Kidney (tissue), 14 donors: Measurements from ENCODE around the gene TMEM120B. TPM values are rescaled to one million over a fixed set of nuclear protein-coding genes. Genes with fewer than 3 reads are reported as not detected.

ENCODE experiments used
- DNase-seq, 5 donors: peaks; one replicate each; pipeline ENCODE4 v3.0.0-alpha.2; 2013 to 2020
- FAIRE-seq: peaks from 2 replicates; lab custom pipeline; 2012; peaks lifted over from hg19 to GRCh38; lab: Jason Lieb, UNC
- H3K27ac ChIP-seq, 2 donors: one replicate each; pipeline ENCODE4 v1.7.0; 2013; ENCODE audit warnings: low read depth in 2 of 2, low read length in 2 of 2, inconsistent platforms in 1 of 2
- H3K27me3 ChIP-seq: one replicate; pipeline ENCODE4 v1.7.1; 2013; ENCODE audit warnings: low read length, inconsistent platforms; ENCODE audit not compliant: control insufficient read depth, insufficient read depth
- H3K36me3 ChIP-seq, 3 donors: one replicate each; pipeline versions ENCODE4 v1.7.0 to v1.7.1; 2013; ENCODE audit warnings: low read length in 3 of 3, control low read depth in 1 of 3, inconsistent platforms in 1 of 3; ENCODE audit not compliant: insufficient read depth in 3 of 3, control insufficient read depth in 2 of 3
- H3K4me1 ChIP-seq, 3 donors: one replicate each; pipeline versions ENCODE4 v1.7.0 to v1.7.1; 2013; ENCODE audit warnings: low read length in 3 of 3, inconsistent platforms in 1 of 3, low read depth in 1 of 3; ENCODE audit not compliant: control insufficient read depth in 2 of 3, insufficient read depth in 2 of 3
- H3K4me3 ChIP-seq, 3 donors: one replicate each; pipeline versions ENCODE4 v1.7.0 to v1.8.1; 2013; ENCODE audit warnings: low read length in 3 of 3, control low read depth in 1 of 3, inconsistent platforms in 1 of 3
- H3K9ac ChIP-seq, 3 donors: one replicate each; pipeline versions ENCODE4 v1.7.0 to v1.7.1; 2013; ENCODE audit warnings: low read length in 3 of 3, control low read depth in 1 of 3, inconsistent platforms in 1 of 3
- H3K9me3 ChIP-seq, 3 donors: one replicate each; pipeline versions ENCODE4 v1.7.0 to v1.7.1; 2013; ENCODE audit warnings: low read length in 3 of 3, control low read depth in 1 of 3, inconsistent platforms in 1 of 3; ENCODE audit not compliant: control insufficient read depth in 2 of 3, insufficient read depth in 1 of 3
- intact Hi-C: fragments of 100-400 bp; cut with DNase I; formaldehyde crosslinking; loops from one replicate; pipeline ENCODE4 v1.11.1; 2022
- polyA plus RNA-seq: library from polyadenylated mRNA; stranded (reverse); fragments of 350-450 nt; fragmentation: Illumina TruSeq; extraction: RNeasy Lipid Tissue Mini Kit (QIAGEN cat#74804); gene quantifications from one replicate; pipeline ENCODE4 v1.2.3, GENCODE V29; 2014; ENCODE audit warnings: low read depth, low replicate concordance; ENCODE audit not compliant: insufficient read depth
- total RNA-seq: library from RNA; stranded (reverse); fragmentation: NEBNext Ultra II Directional; extraction: Animal tissue kit (Norgen Biotek cat#: 25700); gene quantifications from one replicate; pipeline ENCODE4 v1.2.1, GENCODE V29; 2021
- TF ChIP-seq, protein P1 (sequence below): IDR thresholded peaks from 3 replicates; pipeline ENCODE4 v1.5.1; 2012; ENCODE audit warnings: mild to moderate bottlenecking, moderate library complexity, borderline replicate concordance; ENCODE audit not compliant: insufficient read depth; ENCODE audit errors: extremely low read depth
- donor health status: control.
- donor health status: control.
- donor health status: control.
- donor health status: control.
- donor health status: control.
- donor health status: DM: yes; HTN: yes; CAD: no.
- donor health status: Normal renal cell carcinoma (clear cell type).

The TMEM120B gene
- total and polyA plus RNA-seq, 2 donors from 2014 or later, result 9.0 to 14.2 TPM

GRCh38 chr12:121827351-121828099 is 115.0 kb downstream of the TMEM120B start:
- H3K36me3 ChIP-seq, result peaks cover 4 to 33% (median 22%) of the 10 kb centered on the region in 3 donors
- FAIRE-seq (no peak), DNase-seq (no peak)
- H3K27ac ChIP-seq, result no peak overlapping the region
- H3K9me3 ChIP-seq, result no peaks in the 10 kb centered on the region
- intact Hi-C loops, result no loop called here
- no peaks in the 10 kb centered on the region for H3K27me3 ChIP-seq
- H3K4me1 ChIP-seq, result peaks cover 0 to 2% (median 0%) of the 10 kb centered on the region in 3 donors
- H3K9ac ChIP-seq, result no peak overlapping the region
- no peak overlapping the region for H3K4me3 ChIP-seq
- TF ChIP-seq, protein P1, sequence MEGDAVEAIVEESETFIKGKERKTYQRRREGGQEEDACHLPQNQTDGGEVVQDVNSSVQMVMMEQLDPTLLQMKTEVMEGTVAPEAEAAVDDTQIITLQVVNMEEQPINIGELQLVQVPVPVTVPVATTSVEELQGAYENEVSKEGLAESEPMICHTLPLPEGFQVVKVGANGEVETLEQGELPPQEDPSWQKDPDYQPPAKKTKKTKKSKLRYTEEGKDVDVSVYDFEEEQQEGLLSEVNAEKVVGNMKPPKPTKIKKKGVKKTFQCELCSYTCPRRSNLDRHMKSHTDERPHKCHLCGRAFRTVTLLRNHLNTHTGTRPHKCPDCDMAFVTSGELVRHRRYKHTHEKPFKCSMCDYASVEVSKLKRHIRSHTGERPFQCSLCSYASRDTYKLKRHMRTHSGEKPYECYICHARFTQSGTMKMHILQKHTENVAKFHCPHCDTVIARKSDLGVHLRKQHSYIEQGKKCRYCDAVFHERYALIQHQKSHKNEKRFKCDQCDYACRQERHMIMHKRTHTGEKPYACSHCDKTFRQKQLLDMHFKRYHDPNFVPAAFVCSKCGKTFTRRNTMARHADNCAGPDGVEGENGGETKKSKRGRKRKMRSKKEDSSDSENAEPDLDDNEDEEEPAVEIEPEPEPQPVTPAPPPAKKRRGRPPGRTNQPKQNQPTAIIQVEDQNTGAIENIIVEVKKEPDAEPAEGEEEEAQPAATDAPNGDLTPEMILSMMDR, result no peak

- Histone ChIP-seq H3K4me3 (no peak overlapping the region), H3K27ac (no peak overlapping the region), H3K9ac (no peak overlapping the region), H3K36me3 (peaks cover 4 to 36% (median 22%) of the 10 kb centered on the region in 3 donors), H3K4me1 (peaks cover 0 to 2% (median 0%) of the 10 kb centered on the region in 3 donors), H3K27me3 (no peaks in the 10 kb centered on the region), H3K9me3 (no peaks in the 10 kb centered on the region)
- intact Hi-C loops, result no loop called here
- DNase-seq (no peak), FAIRE-seq (no peak)
- TF ChIP-seq, protein P1, result no peak
Measured at GRCh38 chr12:121828306-121828705, 115.8 kb downstream of the TMEM120B start.

DNA sequence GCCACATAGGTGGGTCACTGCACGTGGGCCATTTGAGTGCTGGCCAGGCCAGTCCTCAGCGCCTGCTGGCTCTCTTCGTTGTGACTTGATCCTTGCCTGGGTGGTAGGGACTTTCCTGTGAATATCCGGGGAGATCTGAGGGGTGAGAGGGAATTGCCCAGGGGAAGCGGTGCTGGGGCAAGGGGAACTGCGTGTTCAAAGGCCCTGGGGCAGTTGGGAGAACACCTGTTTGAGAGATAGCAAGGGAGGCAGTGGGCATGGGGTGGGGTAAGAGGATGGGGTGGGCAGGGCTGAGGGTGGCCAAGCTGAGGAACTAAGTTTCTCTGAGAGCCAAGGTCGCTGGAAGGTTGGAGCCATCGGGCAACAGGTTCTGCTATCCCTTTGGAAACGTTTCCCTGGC is 116.3 kb downstream of the TMEM120B start:
- H3K27ac ChIP-seq, result no peak overlapping the region

More for the DNA sequence above, 116.3 kb downstream of the TMEM120B start:
- no peak for FAIRE-seq
- Histone ChIP-seq H3K9ac (no peak overlapping the region), H3K4me1 (peaks cover 0 to 2% (median 0%) of the 10 kb centered on the region in 3 donors), H3K4me3 (no peak overlapping the region), H3K9me3 (no peaks in the 10 kb centered on the region), H3K27me3 (no peaks in the 10 kb centered on the region), H3K36me3 (peaks cover 4 to 33% (median 18%) of the 10 kb centered on the region in 3 donors)
- intact Hi-C loops, result no loop called here
- DNase-seq, result no peak
- TF ChIP-seq, protein P1, result no peak
